T-helper 1 cell (primary cell): ENCODE results near the gene GSTO2.
A peak's percentile ranks its signal among the peaks of the same experiment; 100 is the strongest.
"Not testable (repeated sequence)": the region's sequence is repeated elsewhere in the genome, so short reads cannot be mapped to it uniquely, and the experiment has no call there.

Experiments
- DNase-seq, 5 donors: peaks; one replicate each; pipeline ENCODE4 v3.0.0-alpha.2; 2012 to 2020
- total RNA-seq, 4 donors: gene quantifications; one replicate each; lab custom pipeline; 2026; lab: John Stamatoyannopoulos, UW

GSTO2 gene
- total RNA-seq, result 1.2 to 1.8 (median 1.7) reads per million in 4 donors

DNA sequence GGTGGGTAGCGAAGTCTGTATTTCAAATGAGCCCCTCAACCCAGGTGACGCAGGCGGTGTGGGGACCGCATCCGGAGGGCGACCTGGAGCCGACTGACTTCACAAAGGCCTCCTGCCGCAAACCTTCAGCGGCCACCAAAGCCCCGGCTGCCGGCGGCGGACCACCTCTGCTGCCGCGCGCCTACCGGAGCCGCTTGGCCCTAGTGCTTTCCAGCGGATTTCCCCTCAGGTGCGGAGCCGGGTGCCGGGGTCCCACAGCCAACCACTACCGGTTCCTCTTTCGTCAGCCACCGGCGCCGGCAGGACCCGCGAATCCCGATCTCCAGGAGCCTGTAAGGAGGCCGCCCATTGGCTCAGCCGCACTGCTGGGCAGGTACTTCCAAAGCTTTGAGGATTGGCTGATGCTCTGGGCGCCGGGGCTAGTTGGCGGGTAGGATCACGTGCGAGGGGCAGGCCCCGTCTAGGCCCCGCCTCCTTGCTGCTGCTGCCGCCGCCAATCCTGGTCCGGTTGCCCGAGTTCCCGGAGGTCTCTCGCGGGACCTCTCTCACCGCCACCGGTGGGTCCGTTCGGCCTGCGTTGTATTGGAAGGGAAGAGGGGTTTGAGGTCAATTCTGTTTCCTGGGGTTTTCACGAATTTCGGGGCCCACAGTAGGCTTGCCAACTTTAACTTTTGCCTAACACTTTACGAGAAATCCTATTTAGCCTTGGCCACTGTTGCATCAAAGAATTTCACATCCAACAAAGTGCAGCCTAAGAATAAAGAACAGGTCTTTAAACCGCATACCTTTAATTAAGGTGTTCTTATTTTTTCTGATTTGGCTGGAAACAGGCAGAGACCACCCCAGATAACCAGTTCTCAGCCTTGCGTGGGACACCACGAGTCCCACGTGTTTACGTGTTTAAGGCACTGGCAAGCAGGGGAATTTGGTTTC, at the start of gene GSTO2:
Gene GSTO2, plus strand, starts transcription at position 472 of the 933 bp plus-strand sequence. CDS start 5,732 bp downstream, outside the sequence.
- peak; percentile 97 to 99 (median 98) for DNase-seq

DNA sequence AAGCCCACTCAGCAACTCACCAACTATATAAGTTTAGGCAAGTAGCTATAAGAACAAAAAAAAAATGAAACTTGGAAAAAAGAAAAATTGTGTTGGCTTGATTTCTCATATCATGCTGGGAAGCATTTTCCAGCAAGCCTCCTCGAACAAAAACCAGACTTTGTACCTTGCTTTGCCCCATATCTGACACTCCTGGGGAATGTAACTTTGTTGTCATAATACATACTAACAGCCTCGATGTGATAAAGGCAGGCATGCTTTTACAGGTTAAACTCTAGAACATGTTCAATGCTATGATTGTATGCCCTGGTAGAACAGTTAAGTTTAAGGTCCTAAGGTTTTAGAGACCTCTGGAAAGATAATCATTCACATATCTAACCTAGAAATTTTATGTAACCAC, 48.5 kb upstream of the GSTO2 start:
- DNase-seq, result no peak

DNA sequence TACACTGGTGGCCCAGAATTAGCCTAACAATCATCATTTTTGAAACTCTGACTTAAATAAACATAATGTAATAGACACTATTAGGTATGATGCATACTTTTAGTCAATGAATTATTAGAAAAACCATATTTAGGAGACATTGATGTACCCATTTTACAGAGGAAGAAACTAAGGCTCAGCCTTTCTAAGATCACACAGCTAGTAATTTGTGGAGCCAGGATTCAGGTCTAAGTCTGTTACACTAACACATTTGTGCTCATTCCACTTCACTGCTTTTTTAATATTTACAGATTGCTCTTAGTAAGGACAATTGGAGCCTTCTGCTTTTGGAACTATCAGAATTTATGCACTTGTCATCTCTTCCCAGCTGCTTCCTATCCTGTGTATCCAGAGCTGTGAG, 45.7 kb upstream of the GSTO2 start:
- no peak for DNase-seq

DNA sequence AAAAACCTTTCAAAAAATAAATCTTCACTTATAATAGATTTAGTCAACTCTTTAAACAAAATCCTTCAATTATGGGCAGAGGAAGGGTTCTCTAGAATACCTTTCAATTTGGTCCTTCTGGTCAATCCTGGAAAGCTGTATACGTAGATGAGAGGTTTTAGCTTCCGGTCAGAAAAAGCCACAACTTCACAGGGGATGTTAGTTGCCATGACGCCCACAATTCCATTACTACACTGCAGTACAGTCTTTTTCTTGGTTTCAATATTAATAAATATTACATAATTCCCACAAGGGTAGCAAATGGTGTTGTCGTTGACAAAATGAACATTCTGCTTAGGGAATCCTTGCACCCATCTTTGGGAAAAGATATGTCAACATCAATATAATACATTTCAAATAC, 38.5 kb upstream of the GSTO2 start:
- DNase-seq, result no peak

GRCh38 chr10:104231784-104232612, 37.0 kb upstream of the GSTO2 start, which contains the start of gene CFAP43:
CFAP43 (minus strand) TSS chr10:104232364; CDS start chr10:104232246, 118 bp downstream.
- DNase-seq, result peak; percentile 97 to 100 (median 98)

DNA sequence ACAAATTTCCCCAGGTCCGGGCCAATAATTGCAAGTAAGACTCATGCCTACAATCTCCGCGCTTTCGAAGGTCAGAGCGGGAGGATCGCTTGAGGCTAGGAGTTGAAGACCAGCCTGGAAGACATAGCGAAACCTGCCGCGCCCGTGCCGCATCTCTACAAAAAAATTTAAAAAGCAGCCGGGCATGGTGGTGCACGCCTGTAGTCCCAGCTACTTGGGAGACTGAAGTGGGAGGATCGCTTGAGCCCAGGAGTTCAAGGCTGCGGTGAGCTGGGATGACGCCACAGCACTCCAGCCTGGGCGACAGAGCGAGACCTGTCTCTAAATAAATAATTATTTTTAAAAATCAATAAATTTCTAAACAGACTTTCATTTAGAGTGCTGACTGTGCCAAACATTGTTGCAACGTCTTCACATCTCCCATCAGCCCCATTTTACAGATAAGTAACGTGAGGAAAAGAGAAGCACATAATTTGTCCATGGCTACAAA, 36.3 kb upstream of the GSTO2 start:
- no peak for DNase-seq

DNA sequence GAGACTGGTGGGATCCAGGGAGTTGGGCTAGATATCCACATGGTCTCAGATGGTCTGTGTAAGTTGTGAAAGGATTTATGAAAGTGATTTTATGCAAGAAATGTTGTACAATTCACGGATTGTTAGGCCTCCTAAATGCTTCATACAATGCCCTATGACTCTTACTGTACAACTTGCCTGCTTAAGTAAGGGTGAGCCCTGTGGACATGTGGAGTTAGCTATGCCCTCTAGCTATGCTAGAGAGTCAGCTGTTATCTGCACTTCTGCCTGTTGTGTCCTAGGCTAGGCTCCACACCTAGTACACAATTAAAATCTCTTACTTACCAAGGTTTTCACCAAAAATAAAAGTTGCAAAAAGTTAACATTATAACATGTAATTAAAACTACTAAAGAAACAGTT, 35.2 kb upstream of the GSTO2 start:
- DNase-seq, result no peak

DNA sequence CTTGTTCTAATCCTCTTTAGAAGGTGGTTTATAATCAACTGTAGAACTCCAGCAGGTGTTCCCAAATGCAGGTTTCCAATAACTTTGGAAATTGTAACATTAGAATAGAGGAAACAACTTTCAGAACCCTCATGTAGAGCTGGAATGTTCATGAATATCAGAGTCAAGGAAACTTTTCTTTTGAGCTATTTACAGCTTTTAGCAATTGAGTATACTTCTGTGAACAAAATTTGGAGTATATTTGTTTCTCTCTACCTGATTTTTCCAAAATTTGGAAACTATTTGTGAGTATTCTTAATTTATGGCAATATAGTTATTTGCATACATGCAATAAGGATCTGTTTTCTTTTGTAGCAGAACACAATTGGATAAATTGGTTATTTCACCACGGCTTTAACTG, 34.0 kb upstream of the GSTO2 start:
- no peak for DNase-seq

DNA sequence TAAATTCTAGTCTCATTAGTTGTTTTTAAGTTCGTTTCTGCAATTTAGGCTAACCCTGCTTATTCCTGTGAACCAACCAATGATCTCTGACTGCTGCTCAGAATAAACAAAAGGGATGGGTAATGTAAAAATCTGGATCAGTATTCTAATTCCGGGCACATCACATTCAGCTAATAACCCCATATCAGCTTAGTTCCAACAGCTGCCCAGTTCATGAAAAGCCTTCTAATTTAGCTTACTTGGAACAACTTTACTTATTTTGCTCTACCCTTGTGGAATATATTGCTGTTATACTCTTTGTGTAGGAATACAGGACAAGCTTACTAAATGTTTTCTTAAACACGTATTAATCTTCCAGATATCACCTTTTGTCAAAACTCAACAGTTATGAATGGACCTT, 33.2 kb upstream of the GSTO2 start:
- no peak for DNase-seq

GRCh38 chr10:104240078-104240477, 28.9 kb upstream of the GSTO2 start:
- DNase-seq, result no peak

DNA sequence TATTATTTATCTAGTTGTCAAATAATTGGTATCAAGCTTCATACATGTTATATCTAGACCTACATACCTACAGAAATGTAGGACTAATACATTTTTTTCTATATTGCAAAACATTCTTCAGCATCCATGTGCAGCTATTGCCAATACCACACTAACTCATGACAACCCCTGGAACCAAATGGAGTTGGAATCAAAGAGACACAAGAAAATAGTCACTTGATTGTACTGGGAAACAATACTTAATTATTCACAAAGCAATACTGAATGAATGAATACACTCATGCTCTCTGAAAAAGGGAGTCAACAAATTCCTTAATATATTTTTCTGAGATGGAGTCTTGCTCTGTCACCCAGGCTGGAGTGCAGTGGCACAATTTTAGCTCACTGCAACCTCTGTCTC, 26.4 kb upstream of the GSTO2 start:
- DNase-seq, result no peak

DNA sequence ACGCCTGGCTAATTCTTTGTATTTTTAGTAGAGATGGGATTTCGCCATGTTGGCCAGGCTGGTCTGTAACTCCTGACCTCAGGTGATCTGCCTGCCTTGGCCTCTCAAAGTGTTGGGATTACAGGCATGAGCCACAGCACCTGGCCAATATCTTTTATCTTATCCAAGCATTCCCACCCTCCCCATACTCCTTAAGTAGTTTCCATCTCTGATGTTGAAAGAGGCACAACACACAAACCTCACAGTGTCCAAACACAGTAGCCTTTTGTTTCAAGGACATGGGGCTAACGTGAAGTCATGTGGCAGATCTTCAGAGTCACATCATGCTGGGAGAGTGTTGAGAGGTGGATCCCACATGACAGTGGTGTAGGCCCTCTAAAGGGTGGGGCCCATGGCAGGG, 26.0 kb upstream of the GSTO2 start:
- not testable (repeated sequence) for DNase-seq

DNA sequence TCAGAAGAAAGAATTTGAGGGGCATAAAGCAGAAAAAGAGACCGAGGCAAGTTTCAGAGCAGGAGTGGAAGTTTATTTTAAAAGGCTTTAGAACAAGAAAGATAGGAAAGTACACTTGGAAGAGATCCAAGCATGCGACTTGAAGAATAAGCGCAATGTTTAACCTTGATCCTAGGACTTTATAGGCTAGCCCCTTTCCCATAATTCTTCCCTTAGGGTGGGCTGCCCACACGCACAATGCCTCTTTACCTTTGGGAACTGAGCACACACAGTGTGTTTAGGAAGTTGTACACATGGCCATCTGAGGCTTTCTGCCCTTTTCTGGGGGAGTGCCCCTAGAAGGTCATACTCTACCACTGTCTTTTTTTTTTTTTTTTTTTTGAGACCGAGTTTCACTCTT, 25.5 kb upstream of the GSTO2 start:
- DNase-seq, result no peak

GRCh38 chr10:104245066-104245632, 23.8 kb upstream of the GSTO2 start:
- DNase-seq, result no peak

DNA sequence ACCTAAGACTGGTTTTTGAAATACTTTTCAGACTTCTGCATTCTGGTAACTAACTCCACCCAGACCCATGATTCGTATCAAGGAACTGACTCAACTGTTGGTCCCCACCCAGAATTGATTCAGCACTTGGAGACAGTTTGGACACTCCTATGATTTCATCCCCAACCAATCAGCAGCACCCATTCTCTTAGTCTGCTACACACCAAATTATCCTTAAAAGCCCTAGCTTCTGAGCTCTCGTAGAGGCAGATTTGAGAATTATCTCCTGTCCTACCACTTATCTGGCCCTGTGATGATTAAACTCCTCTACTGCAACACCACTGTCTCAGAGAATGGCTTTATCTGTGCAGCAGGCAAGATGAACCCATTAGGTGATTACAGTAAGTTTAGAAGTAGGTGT, 22.0 kb upstream of the GSTO2 start:
- DNase-seq, result peak in 1 of 5 donors; percentile 49

DNA sequence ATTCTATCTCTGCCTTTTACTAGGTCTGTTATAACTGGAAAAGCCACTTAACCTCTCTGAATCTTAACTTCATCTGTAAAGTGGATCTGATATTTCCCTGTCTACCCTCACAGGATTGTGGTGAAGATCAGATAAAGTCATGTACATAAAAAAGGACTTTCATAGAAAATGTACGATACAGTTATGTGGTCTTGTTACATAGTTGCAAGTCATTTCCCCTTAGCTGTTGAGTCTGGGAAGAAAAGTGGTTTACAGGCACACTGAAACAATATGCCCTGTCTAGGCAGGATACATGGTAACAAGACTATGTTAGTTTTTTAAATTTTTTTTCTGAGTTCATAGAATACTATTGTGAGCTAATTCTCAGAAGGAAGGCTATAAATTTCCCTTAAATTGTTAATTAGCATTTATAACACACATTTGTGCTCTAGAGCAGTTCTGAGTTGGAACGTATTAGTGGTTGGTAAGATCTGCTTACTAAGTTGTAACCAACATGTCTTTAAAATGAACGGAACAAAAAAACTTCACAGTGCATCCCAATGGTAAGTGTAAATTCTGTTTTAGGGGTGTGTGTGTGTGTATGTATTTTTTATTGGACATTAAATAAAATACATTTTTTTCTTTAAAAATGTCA, 21.4 kb upstream of the GSTO2 start:
- DNase-seq, result peak in 1 of 5 donors; percentile 35

DNA sequence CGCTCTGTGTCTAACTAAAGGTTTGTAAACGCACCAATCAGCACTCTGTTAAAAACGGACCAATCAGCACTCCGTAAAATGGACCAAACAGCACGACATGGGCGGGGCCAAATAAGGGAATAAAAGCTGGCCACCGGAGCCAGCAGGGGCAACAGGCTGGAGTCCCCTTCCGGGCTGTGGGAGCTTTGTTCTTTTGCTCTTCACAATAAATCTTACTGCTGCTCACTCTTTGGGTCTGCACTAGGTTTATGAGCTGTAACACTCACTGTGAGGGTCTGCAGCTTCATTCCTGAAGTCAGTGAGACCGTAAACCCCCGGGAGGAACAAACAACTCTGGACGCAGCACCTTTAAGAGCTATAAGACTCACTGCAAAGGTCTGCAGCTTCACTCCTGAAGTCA, 20.1 kb upstream of the GSTO2 start:
- not testable (repeated sequence) for DNase-seq

- no peak for DNase-seq
These were observed 18.6 kb upstream of the GSTO2 start for GRCh38 chr10:104250371-104250770.

GRCh38 chr10:104251443-104251842, 17.5 kb upstream of the GSTO2 start:
- no peak for DNase-seq

GRCh38 chr10:104252368-104252767, 16.6 kb upstream of the GSTO2 start:
- no peak for DNase-seq

GRCh38 chr10:104253106-104253505, 15.9 kb upstream of the GSTO2 start:
- no peak for DNase-seq
